Stimulated activated naive CD8-positive, alpha-beta T cell treated with anti-CD3 and anti-CD28 coated beads, Interleukin-15, Interleukin-2, amounts not matched to agents 100 U/mL and 50 U/mL, for 24 hours (primary cell): Measurements from ENCODE around the gene LRRC36.

Experiments
- ATAC-seq: fragments of 150-1000 bp; cut with Tn5 transposase; one replicate; pipeline ENCODE4 v1.10.0; 2021
- DNase-seq: peaks from one replicate; pipeline ENCODE4 v3.0.0; 2021

The LRRC36 gene

GRCh38 chr16:67426022-67426421 lies 99.4 kb downstream of the LRRC36 start:
- no peak for ATAC-seq

GRCh38 chr16:67426950-67427349 lies 100.3 kb downstream of the LRRC36 start:
- ATAC-seq, result no peak
- DNase-seq, result no peak

More at GRCh38 chr16:67426022-67426421, 99.4 kb downstream of the LRRC36 start:
- DNase-seq, result no peak

GRCh38 chr16:67428146-67428731 lies 101.6 kb downstream of the LRRC36 start:
- DNase-seq, result peak; percentile 78
- peak; percentile 50 for ATAC-seq

GRCh38 chr16:67429053-67429798 lies 102.6 kb downstream of the LRRC36 start:
- no peak for ATAC-seq
- no peak for DNase-seq

- no peak for DNase-seq
- ATAC-seq, result no peak
These were observed 103.3 kb downstream of the LRRC36 start for GRCh38 chr16:67429799-67430503.

GRCh38 chr16:67430504-67430976 lies 103.9 kb downstream of the LRRC36 start:
- ATAC-seq (peak; percentile 26), DNase-seq (peak; percentile 45)

GRCh38 chr16:67430977-67431774 lies 104.6 kb downstream of the LRRC36 start, which contains the start of gene HSD11B2:
TSS of gene HSD11B2 (plus strand) at chr16:67431121. CDS start at chr16:67431249, 128 bp downstream.
- ATAC-seq, result peak; percentile 48
- peak; percentile 39 for DNase-seq

- no peak for ATAC-seq
- no peak for DNase-seq
These were observed 105.3 kb downstream of the LRRC36 start for GRCh38 chr16:67431775-67432505.

- DNase-seq (no peak), ATAC-seq (no peak)
These were observed 105.9 kb downstream of the LRRC36 start for GRCh38 chr16:67432506-67432890.

- DNase-seq, result no peak
These were observed 106.6 kb downstream of the LRRC36 start for GRCh38 chr16:67433131-67433719.

More at GRCh38 chr16:67433131-67433719, 106.6 kb downstream of the LRRC36 start:
- no peak for ATAC-seq
